ENCODE data around the gene ALOX12. TPM values are rescaled to one million over a fixed set of nuclear protein-coding genes. Genes with fewer than 3 reads are reported as not detected.

Gene ALOX12, protein sequence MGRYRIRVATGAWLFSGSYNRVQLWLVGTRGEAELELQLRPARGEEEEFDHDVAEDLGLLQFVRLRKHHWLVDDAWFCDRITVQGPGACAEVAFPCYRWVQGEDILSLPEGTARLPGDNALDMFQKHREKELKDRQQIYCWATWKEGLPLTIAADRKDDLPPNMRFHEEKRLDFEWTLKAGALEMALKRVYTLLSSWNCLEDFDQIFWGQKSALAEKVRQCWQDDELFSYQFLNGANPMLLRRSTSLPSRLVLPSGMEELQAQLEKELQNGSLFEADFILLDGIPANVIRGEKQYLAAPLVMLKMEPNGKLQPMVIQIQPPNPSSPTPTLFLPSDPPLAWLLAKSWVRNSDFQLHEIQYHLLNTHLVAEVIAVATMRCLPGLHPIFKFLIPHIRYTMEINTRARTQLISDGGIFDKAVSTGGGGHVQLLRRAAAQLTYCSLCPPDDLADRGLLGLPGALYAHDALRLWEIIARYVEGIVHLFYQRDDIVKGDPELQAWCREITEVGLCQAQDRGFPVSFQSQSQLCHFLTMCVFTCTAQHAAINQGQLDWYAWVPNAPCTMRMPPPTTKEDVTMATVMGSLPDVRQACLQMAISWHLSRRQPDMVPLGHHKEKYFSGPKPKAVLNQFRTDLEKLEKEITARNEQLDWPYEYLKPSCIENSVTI
- total RNA-seq (ENCODE audit: low replicate concordance) = 0.21 and 0.40 TPM in 2 replicates

DNA sequence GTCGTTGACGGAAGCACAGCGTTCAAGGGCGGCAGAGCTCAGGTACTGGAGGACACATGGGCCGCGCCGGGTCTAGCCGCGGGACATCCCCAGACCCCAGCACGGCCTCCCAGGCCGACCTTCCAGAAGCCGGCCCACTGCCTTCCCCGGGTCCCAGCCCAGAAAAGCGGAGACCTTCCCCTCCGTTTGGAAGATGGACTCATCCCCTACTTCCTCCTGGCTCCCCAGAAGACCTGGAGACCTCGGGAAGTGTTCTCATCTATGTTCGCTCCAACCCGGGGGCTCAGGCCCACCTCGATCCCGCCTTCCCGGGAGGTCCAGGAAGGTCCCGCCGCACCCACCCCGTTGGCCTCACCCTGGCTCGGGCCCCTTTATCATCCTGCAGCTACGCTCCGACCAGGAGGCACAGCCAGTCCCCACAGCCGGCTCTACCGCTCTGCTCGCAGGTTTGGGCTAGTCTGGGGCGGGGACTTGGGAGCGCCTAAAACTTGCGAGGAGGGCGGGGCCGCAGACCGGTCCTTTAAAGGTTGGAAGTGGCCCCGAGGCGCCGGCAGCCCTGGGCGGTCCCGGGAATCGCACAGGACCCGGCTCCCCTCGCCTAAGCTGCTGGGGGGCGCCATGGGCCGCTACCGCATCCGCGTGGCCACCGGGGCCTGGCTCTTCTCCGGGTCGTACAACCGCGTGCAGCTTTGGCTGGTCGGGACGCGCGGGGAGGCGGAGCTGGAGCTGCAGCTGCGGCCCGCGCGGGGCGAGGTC is at the start of gene ALOX12:
TSS of gene ALOX12 (plus strand) at position 550 of the 756 bp plus-strand sequence. CDS start at position 619, 69 bp downstream.
- Mint-ChIP-seq H3K36me3 (peaks cover 7% of the 10 kb centered on the region), H3K4me1 (peaks cover 2% of the 10 kb centered on the region), H3K4me3 (no peak within 1 kb of the TSS), H3K9me3 (peaks cover 3% of the 10 kb centered on the region), H3K27ac (no peak within 1 kb of the TSS), H3K27me3 (ENCODE audit: insufficient read depth, low read depth) (peaks cover 13% of the 10 kb centered on the region)
- Histone ChIP-seq H3K9me3 (ENCODE audit: low read depth) (no peaks in the 10 kb centered on the region), H3K79me2 (ENCODE audit: low read depth) (no peaks in the 10 kb centered on the region), H3K36me3 (no peaks in the 10 kb centered on the region), H3K27ac (no peak within 1 kb of the TSS), H3K27me3 (peaks cover 39% of the 10 kb centered on the region), H3K4me2 (peak within 1 kb of the TSS; percentile 81), H4K20me1 (ENCODE audit: low read depth) (peaks cover 3% of the 10 kb centered on the region), H2AFZ (replicated peaks) (peak within 1 kb of the TSS; percentile 90), H3K4me3 (peak within 1 kb of the TSS; percentile 41), H3K4me1 (peaks cover 11% of the 10 kb centered on the region), H3K9ac (no peak within 1 kb of the TSS), H3F3A (ENCODE audit: low read depth) (peaks cover 8% of the 10 kb centered on the region)
- TF ChIP-seq, protein P1, sequence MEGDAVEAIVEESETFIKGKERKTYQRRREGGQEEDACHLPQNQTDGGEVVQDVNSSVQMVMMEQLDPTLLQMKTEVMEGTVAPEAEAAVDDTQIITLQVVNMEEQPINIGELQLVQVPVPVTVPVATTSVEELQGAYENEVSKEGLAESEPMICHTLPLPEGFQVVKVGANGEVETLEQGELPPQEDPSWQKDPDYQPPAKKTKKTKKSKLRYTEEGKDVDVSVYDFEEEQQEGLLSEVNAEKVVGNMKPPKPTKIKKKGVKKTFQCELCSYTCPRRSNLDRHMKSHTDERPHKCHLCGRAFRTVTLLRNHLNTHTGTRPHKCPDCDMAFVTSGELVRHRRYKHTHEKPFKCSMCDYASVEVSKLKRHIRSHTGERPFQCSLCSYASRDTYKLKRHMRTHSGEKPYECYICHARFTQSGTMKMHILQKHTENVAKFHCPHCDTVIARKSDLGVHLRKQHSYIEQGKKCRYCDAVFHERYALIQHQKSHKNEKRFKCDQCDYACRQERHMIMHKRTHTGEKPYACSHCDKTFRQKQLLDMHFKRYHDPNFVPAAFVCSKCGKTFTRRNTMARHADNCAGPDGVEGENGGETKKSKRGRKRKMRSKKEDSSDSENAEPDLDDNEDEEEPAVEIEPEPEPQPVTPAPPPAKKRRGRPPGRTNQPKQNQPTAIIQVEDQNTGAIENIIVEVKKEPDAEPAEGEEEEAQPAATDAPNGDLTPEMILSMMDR (IDR thresholded peaks at IDR 0.05) = no peak
- TF ChIP-seq EZH2phosphoT487 (IDR thresholded peaks at IDR 0.05) = no peak
- TF ChIP-seq EZH2 (IDR thresholded peaks at IDR 0.05) = peak; percentile 60
- peak; percentile 71 for DNase-seq (ENCODE audit: low spot score)

DNA sequence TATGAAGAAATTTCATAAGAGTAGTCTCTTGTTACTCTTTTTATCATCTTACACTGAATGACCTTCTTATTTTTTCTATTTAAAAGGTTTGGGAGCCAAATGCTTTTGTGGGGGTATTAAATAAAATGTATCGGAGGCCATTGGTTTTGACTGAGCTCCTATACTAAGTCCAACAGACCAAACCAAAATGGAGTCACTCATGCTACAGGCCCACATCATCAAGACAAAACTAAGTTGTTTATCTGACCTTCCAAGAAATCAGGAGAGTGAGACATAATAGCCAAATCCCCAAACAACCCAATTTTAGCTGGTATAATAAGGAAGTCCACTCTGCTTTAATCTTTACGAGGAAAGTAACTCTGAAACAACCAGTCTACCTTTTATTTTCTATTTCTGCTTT is 48.1 kb upstream of the ALOX12 start:
- no peaks in the 10 kb centered on the region for H3K36me3 ChIP-seq
- no peak overlapping the region for H3K4me3 ChIP-seq
- Mint-ChIP-seq H3K4me3 (no peak overlapping the region), H3K36me3 (no peaks in the 10 kb centered on the region), H3K27me3 (ENCODE audit: insufficient read depth, low read depth) (no peaks in the 10 kb centered on the region), H3K4me1 (peaks cover 7% of the 10 kb centered on the region), H3K27ac (no peak overlapping the region), H3K9me3 (no peaks in the 10 kb centered on the region)
- DNase-seq (ENCODE audit: low spot score) = no peak
- TF ChIP-seq EZH2 (IDR thresholded peaks at IDR 0.05) (no peak), EZH2phosphoT487 (IDR thresholded peaks at IDR 0.05) (no peak)
- TF ChIP-seq, protein P1 (IDR thresholded peaks at IDR 0.05) = no peak
- H3K27ac ChIP-seq = no peak overlapping the region
- H3K9me3 ChIP-seq (ENCODE audit: low read depth) = no peaks in the 10 kb centered on the region
- H3F3A ChIP-seq (ENCODE audit: low read depth) = no peaks in the 10 kb centered on the region
- H3K9ac ChIP-seq = no peak overlapping the region
- H3K4me2 ChIP-seq = no peak overlapping the region
- no peaks in the 10 kb centered on the region for H3K4me1 ChIP-seq
- H3K79me2 ChIP-seq (ENCODE audit: low read depth) = no peaks in the 10 kb centered on the region
- no peaks in the 10 kb centered on the region for H3K27me3 ChIP-seq
- H2AFZ ChIP-seq (replicated peaks) = no peak overlapping the region
- H4K20me1 ChIP-seq (ENCODE audit: low read depth) = no peaks in the 10 kb centered on the region

DNA sequence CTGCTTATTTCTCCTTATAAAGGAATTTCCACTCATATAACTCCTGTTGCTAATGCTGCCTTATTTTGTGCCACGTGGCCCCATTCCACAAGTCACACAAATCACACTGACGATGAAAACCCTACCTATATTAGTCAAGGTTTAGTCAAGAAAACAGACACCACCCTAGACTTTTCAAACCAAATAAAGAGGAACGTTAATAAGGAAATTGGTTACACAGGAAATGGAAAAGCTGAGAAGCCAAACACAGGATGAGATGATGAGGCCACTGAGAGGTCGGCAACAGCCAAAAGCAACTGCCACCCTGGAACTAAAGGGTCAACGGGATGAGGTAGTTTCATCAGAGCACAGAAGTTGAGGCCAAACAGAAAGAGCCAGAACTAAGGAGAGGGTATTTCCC is 47.3 kb upstream of the ALOX12 start:
- Histone ChIP-seq H3K27ac (no peak overlapping the region), H3K4me1 (no peaks in the 10 kb centered on the region), H3K9me3 (ENCODE audit: low read depth) (no peaks in the 10 kb centered on the region), H3K4me2 (no peak overlapping the region), H2AFZ (replicated peaks) (no peak overlapping the region), H3K4me3 (no peak overlapping the region), H3K27me3 (no peaks in the 10 kb centered on the region), H3K36me3 (no peaks in the 10 kb centered on the region), H3K79me2 (ENCODE audit: low read depth) (no peaks in the 10 kb centered on the region), H3F3A (ENCODE audit: low read depth) (no peaks in the 10 kb centered on the region), H3K9ac (no peak overlapping the region), H4K20me1 (ENCODE audit: low read depth) (no peaks in the 10 kb centered on the region)
- TF ChIP-seq, protein P1 (IDR thresholded peaks at IDR 0.05) = no peak
- TF ChIP-seq EZH2 (IDR thresholded peaks at IDR 0.05) (no peak), EZH2phosphoT487 (IDR thresholded peaks at IDR 0.05) (no peak)
- no peak overlapping the region for H3K4me3 Mint-ChIP-seq
- no peaks in the 10 kb centered on the region for H3K36me3 Mint-ChIP-seq
- H3K27me3 Mint-ChIP-seq (ENCODE audit: insufficient read depth, low read depth) = no peaks in the 10 kb centered on the region
- H3K4me1 Mint-ChIP-seq = peaks cover 5% of the 10 kb centered on the region
- no peak for DNase-seq (ENCODE audit: low spot score)
- no peaks in the 10 kb centered on the region for H3K9me3 Mint-ChIP-seq
- no peak overlapping the region for H3K27ac Mint-ChIP-seq
